Subcutaneous adipose tissue (tissue), 4 donors: Measurements from ENCODE around the gene PDIA4. TPM values are rescaled to one million over a fixed set of nuclear protein-coding genes. Genes with fewer than 3 reads are reported as not detected.

Experiments
- CTCF ChIP-seq: fragments of 450-650 bp; IDR thresholded peaks from one replicate; pipeline ENCODE4 v1.5.1; 2016; ENCODE audit warnings: low read depth, mild to moderate bottlenecking, control low read depth, antibody characterized with exemption, moderate library complexity
- total RNA-seq, 4 donors: library from RNA; depleted of rRNA; stranded (reverse); fragments of >200 nt; gene quantifications; one replicate each; pipeline ENCODE4 v1.1.0, GENCODE V29; 2016

PDIA4 gene
- total RNA-seq, result 10 to 100 TPM; 27.9 to 72.4 (median 56.3) TPM

GRCh38 chr7:149028346-149029109, at the start of gene PDIA4:
Gene PDIA4, minus strand, starts transcription at chr7:149028505. Its CDS starts 97 bp downstream, at chr7:149028408.
- TF ChIP-seq CTCF, result no peak

- TF ChIP-seq CTCF, result no peak
These were observed 49.3 kb upstream of the PDIA4 start for GRCh38 chr7:149077594-149077993.

- TF ChIP-seq CTCF, result no peak
These were observed 47.0 kb upstream of the PDIA4 start for GRCh38 chr7:149075286-149075685.

- no peak for TF ChIP-seq CTCF
These were observed 46.0 kb upstream of the PDIA4 start for GRCh38 chr7:149074116-149074885.

- TF ChIP-seq CTCF, result no peak
These were observed 44.1 kb upstream of the PDIA4 start for GRCh38 chr7:149072438-149072775.

GRCh38 chr7:149071641-149072437, 43.5 kb upstream of the PDIA4 start:
- no peak for TF ChIP-seq CTCF

- no peak for TF ChIP-seq CTCF
These were observed 42.9 kb upstream of the PDIA4 start for GRCh38 chr7:149071182-149071635.
